ENCODE results near the gene EHBP1L1.

EHBP1L1 gene

GRCh38 chr11:65575568-65576231, at the start of gene EHBP1L1:
TSS of gene EHBP1L1 (plus strand) at chr11:65576053. CDS start at chr11:65576303, 250 bp downstream.
- H3K27ac ChIP-seq = peak within 1 kb of the TSS; percentile 95
- TF ChIP-seq, protein P1, sequence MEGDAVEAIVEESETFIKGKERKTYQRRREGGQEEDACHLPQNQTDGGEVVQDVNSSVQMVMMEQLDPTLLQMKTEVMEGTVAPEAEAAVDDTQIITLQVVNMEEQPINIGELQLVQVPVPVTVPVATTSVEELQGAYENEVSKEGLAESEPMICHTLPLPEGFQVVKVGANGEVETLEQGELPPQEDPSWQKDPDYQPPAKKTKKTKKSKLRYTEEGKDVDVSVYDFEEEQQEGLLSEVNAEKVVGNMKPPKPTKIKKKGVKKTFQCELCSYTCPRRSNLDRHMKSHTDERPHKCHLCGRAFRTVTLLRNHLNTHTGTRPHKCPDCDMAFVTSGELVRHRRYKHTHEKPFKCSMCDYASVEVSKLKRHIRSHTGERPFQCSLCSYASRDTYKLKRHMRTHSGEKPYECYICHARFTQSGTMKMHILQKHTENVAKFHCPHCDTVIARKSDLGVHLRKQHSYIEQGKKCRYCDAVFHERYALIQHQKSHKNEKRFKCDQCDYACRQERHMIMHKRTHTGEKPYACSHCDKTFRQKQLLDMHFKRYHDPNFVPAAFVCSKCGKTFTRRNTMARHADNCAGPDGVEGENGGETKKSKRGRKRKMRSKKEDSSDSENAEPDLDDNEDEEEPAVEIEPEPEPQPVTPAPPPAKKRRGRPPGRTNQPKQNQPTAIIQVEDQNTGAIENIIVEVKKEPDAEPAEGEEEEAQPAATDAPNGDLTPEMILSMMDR (IDR thresholded peaks at IDR 0.05) = no peak

DNA sequence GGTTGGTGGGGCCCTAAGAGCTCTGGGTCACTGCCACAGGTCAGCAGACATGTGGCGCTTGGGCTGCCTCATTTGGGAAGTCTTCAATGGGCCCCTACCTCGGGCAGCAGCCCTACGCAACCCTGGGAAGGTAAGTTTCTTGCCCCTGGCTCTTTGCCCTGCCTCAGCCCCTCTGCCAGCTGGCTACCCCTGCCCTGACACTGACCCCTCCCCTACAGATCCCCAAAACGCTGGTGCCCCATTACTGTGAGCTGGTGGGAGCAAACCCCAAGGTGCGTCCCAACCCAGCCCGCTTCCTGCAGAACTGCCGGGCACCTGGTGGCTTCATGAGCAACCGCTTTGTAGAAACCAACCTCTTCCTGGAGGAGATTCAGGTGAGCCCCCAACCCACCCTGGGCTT, 49.1 kb upstream of the EHBP1L1 start:
- H3K36me3 ChIP-seq = peaks cover 47% of the 10 kb centered on the region
- no peak overlapping the region for H3K27ac ChIP-seq
- no peak overlapping the region for H3K4me3 ChIP-seq (ENCODE audit: low read depth in 1 of 2, low read length in 1 of 2)
- no peaks in the 10 kb centered on the region for H3K9me3 ChIP-seq
- no peaks in the 10 kb centered on the region for H3K27me3 ChIP-seq
- H3K4me1 ChIP-seq (ENCODE audit: control insufficient read depth in 1 of 2, insufficient read depth in 1 of 2, low read depth in 1 of 2, low read length in 1 of 2) = peaks cover 37% of the 10 kb centered on the region in 2 experiments
- TF ChIP-seq, protein P1 (IDR thresholded peaks at IDR 0.05) = no peak

More at GRCh38 chr11:65575568-65576231, at the start of gene EHBP1L1:
- peaks cover 37% of the 10 kb centered on the region for H3K36me3 ChIP-seq
- H3K4me1 ChIP-seq (ENCODE audit: control insufficient read depth in 1 of 2, insufficient read depth in 1 of 2, low read depth in 1 of 2, low read length in 1 of 2) = peaks cover 74 to 77% of the 10 kb centered on the region in 2 experiments
- H3K4me3 ChIP-seq (ENCODE audit: low read depth in 1 of 2, low read length in 1 of 2) = peak within 1 kb of the TSS; percentile 76 to 99
- H3K9me3 ChIP-seq = no peaks in the 10 kb centered on the region
- H3K27me3 ChIP-seq = no peaks in the 10 kb centered on the region

DNA sequence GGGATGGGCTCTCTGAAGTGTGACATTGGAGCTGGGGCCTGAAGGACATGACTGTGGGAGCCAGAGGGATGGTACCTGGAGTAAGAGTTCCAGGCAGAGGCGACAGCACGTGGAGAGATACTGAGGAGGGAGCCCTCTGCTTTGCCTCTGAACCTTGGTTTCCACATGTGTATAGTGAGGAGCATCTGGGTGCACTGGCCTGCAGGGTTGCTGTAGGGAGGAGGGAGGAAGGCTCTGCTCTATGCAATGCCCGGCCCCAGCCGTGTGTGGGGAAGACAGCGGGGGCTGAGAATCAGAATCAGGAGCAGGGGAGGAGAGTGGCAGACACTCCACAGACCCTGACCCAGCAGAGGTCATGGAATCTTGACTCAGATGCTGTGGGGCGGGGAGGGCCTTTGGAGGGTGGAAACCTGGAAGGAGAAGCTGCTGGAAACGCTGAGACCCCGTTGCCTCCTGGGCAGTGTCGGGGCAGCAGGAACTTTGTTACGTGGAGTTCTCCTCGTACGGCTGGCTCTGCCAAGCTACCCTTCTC, 47.0 kb upstream of the EHBP1L1 start:
- TF ChIP-seq, protein P1 (IDR thresholded peaks at IDR 0.05) = no peak
- Histone ChIP-seq H3K4me3 (ENCODE audit: low read depth in 1 of 2, low read length in 1 of 2) (no peak overlapping the region), H3K36me3 (peaks cover 69% of the 10 kb centered on the region), H3K27me3 (no peaks in the 10 kb centered on the region), H3K27ac (no peak overlapping the region), H3K4me1 (ENCODE audit: control insufficient read depth in 1 of 2, insufficient read depth in 1 of 2, low read depth in 1 of 2, low read length in 1 of 2) (peaks cover 18% of the 10 kb centered on the region in 2 experiments), H3K9me3 (no peaks in the 10 kb centered on the region)

GRCh38 chr11:65529475-65530156, 46.2 kb upstream of the EHBP1L1 start:
- Histone ChIP-seq H3K36me3 (peaks cover 70% of the 10 kb centered on the region), H3K27ac (no peak overlapping the region), H3K9me3 (no peaks in the 10 kb centered on the region), H3K4me3 (ENCODE audit: low read depth in 1 of 2, low read length in 1 of 2) (no peak overlapping the region), H3K4me1 (ENCODE audit: control insufficient read depth in 1 of 2, insufficient read depth in 1 of 2, low read depth in 1 of 2, low read length in 1 of 2) (peaks cover 10 to 11% of the 10 kb centered on the region in 2 experiments), H3K27me3 (no peaks in the 10 kb centered on the region)
- TF ChIP-seq, protein P1 (IDR thresholded peaks at IDR 0.05) = no peak

- Histone ChIP-seq H3K27me3 (no peaks in the 10 kb centered on the region), H3K36me3 (peaks cover 75% of the 10 kb centered on the region), H3K27ac (no peak overlapping the region), H3K4me1 (ENCODE audit: control insufficient read depth in 1 of 2, insufficient read depth in 1 of 2, low read depth in 1 of 2, low read length in 1 of 2) (peaks cover 10 to 11% of the 10 kb centered on the region in 2 experiments), H3K4me3 (ENCODE audit: low read depth in 1 of 2, low read length in 1 of 2) (no peak overlapping the region), H3K9me3 (no peaks in the 10 kb centered on the region)
- TF ChIP-seq, protein P1 (IDR thresholded peaks at IDR 0.05) = peak; percentile 15
Measured at GRCh38 chr11:65530157-65530496, 45.7 kb upstream of the EHBP1L1 start.

Data from neutrophil (primary cell).